Measurements from ENCODE around the gene SEPTIN2.
"Not testable (repeated sequence)": the region's sequence is repeated elsewhere in the genome, so short reads cannot be mapped to it uniquely, and the experiment has no call there.

SEPTIN2 gene

DNA sequence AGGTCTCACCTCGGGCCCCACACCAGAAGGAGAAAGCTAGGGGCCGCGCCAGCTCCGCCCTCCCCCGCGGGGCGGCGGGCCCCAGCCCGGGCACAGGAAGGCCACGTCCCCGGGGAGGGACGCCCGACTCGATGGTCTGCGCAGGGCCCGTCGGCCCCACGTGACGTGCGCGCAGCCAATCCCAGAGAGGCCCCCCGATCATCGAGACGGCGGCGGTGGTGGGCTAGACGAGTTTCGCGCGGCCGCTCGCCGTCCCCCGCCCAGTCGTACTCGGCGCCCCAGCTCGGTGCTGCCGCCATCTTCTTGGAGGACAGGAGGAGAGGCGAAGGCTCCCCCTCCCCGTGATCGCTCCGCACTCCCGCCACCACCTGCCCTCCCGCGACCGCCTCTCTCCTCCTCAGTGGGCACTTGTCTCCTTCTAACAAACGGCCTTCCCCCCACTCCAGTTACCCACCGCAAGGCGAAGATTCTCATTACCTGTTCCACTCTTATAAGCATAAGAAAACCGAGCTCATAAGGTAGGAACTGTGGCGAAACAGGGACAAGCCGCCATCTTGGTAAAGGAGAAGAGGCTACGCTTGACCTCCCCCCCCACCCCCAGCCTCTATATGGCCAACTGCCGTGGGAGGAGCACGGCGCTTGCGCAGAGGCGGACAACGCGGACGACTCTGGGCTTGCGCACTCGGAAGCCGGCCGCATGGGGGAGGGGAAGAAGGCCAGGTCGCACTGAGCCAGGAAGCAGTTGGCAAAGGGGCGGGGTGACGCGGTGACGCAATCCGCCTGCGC is 439 bp upstream of the SEPTIN2 start, which contains the start of gene HDLBP:
Gene HDLBP (minus strand): TSS at position 580 of the 786 bp plus-strand sequence. CDS start 48,803 bp downstream, outside the sequence.
- peak; percentile 94 to 99 (median 97) for DNase-seq

DNA sequence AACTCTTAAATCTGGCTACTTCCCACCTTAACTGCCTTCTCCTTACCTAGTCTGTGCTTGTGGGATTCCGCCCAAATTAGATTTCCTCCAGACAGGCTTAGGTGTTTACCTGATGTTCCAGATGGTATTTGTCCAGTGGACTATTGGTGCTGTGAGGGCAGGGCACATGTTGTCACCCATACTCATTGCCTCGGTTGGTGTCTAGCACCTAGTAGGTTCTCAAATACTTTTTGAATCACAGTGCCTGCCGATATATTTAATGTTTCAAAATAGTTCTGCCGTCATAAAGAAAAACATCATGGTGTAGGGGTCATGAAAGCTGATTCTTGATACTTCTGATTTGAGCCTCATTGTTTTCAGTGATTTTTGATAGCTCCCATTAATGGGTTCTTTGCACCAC is 1.1 kb downstream of the SEPTIN2 start:
- no peak for DNase-seq

DNA sequence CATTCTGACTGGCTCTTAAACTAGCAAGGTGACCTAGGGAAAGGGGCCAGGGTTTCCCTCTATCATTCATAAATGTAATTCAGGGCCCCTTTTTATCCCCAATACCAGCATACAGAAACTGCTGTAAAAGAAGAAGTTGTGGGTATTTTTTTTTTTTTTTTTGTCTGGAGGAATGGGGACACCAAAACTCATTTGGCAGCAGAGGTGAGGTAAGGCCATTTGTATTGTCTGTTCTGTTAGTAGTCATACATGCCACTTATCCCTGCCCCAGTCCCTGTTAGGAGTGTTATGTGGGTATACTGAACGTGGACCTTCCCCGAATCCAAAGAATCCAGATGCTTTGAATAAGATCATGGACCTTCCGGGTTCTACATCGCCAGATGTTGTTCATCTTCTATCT is 1.7 kb downstream of the SEPTIN2 start:
- DNase-seq = no peak

DNA sequence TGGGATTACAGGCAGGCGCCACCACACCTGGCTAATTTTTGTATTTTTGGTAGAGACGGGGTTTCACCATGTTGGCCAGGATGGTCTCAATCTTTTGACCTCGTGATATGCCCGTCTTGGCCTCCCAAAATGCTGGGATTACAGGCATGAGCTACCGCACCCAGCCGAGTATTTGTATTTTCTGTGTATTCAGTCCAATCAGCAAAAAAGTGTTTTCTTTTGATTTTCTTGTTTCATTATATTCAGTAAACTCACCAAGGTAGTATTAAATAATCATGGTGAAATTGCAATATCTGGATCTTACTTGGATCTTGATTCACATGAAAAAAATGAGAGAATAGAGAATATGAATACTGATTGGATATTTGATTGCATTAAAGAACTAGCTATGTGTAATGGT is 3.1 kb downstream of the SEPTIN2 start:
- not testable (repeated sequence) for DNase-seq

DNA sequence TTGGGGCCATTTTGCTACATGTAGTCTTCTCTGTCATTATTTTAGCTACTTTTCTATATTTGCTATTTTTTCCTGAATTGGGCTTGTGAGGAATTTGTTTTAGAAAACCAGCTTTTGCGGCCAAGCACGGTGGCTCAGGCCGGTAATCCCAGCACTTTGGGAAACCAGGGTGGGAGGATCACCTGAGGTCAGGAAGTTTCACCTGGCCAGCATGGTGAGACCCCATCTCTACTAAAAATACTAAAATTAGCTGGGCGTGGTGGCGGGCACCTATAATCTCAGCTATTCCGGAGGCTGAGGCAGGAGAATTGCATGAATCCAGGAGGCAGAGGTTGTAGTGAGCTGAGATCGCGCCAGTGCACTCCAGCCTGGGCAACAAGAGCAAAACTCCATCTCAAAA is 4.7 kb downstream of the SEPTIN2 start:
- DNase-seq = no peak

DNA sequence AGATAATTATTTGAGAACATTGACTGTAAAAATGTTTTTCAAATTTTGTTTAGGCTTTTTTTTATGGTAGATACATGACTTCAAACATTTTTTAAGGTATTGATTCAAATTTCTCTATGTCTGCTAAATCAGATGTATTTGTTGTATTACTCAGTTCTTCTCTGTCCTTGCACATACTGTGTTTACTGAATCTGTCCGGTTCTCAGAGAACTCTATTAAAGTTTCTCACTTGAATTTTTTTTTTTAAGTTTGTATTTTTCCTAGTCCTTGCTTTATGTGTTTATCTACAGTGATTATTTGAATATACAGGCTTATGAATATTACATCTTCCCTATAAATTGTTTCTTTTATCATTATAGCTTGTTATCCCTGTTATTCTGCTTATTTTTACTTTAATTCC is 5.3 kb downstream of the SEPTIN2 start:
- DNase-seq = no peak

DNA sequence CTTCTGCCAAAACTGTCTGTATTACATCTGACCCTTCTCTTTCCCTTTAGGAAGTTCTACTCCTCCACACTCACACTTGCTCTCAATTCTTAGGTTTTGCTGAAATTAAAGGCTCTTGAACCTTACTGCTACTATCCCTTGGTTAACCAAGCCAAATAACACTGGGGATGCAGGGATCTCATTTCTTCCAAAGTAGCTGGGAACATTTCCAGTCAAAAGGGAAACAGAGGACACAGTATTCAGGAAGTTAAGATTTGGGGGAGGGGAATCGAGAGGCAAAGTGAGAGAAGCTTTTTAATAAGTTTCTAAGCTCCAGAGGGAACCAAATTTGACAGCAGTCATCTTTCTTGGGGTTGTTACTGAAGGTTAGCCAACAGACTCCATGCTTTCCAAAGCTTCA is 6.2 kb downstream of the SEPTIN2 start:
- no peak for DNase-seq

DNA sequence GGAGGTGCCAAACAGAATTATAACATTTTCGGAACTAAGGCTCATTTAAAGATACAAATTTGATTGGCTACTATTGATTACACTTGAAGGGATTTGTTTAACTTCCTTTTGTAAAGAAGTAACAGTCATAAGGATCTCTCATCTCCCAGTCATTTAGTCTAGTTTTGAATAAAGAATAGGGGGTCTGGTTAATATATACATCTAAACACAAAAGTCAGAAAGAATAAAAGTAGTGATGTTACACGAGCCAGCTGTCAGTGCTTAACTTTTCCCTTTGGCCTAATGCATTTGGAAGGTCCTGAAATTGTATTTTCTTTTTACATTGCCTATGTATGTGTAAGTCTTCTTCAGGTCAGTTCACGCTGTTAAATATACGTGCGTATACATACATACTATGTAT is 8.1 kb downstream of the SEPTIN2 start:
- DNase-seq = no peak

DNA sequence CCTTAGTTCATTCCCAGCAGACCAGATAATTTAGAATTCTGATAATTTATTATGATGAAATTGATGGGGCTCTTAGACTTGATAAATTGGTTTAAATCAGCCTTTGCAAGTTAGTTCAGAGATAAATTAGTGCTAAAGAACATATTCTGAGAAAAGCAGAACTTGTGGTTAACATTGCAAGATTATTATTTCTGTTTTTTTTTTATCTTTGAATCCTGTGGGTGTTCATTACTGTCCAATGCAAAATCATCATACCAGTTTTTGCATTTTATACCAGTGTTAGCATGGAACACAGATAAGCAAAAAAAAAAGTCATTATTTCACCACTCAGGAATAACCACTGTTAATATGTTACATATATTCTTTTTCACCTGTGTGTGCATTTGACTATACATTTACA is 9.1 kb downstream of the SEPTIN2 start:
- no peak for DNase-seq

DNA sequence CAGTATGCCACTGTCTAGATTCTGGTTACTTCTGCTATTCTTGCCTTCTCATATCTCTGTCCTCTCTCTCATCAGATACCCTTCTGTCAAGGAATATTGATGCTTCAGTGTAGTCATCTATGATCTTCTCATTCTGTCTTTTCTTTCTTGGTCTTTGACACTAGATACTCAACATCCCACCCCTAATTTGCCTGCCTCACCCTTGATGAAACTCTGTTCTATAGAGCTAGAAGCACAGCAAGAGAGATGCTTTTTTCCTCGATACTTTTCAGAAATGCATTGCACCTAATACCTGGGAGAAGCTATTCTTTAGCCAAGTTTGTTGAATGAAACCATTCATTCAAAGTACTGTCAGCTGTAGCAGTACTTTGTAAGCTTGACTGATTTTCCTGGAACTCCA is 9.5 kb downstream of the SEPTIN2 start:
- no peak for DNase-seq

DNA sequence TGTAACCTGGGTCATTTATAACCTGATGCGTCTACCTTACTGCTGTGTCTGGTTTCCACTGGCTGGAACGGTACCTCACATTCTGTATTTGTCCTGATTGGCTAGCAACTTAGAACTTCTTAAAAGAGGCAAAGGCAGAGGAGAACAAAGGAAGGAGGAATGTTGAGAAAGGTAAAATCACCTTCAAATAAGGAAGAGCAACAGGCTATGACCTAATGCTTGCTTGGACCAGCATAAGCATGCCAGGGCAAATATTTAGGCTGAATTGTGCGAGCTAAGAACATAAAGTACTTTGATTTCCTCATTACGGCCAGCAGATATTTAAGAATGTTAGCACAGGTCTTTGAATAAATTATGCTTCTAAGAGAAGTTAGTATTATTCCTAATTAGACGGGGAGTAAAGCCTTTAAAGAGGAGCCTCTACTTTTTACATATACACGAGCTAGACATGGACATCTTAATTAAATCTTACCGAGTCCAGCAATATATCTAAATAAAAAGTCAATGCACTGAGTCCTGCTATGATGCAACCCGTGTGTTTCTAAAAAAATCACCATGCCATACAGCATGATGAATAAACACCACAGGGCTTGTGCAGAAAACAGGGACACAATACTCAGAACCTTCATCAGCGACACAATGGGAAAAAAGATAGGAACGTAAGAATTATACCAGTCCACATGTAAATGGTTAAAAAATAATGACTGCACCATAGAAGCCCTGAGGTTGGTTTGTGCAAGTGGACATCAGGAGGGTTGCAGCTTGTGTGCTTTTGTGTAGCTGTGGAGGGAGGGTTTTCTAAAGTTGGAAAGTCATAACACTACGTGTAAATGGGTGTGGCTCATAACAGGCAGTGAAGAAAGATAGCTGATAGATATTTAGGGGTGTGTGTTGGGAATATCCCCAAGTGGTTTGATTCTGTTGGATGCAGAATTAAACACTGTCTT is 14.2 kb downstream of the SEPTIN2 start:
- no peak for DNase-seq

DNA sequence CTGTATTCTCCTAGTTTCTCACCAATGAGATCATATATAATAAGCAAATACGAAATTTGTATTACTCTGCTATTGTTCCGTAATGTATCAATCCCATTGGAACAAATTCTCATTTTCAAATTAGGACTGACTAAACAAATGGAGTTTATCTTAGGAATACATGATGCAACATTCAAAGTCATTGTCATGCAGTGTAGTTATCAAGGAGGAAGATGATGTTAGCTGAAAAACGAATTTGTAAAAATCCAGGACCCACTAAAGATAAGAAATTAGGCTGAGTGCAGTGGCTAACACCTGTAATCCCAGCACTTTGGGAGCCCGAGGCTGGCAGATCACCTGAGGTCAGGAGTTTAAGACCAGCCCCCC is 14.9 kb downstream of the SEPTIN2 start:
- no peak for DNase-seq

DNA sequence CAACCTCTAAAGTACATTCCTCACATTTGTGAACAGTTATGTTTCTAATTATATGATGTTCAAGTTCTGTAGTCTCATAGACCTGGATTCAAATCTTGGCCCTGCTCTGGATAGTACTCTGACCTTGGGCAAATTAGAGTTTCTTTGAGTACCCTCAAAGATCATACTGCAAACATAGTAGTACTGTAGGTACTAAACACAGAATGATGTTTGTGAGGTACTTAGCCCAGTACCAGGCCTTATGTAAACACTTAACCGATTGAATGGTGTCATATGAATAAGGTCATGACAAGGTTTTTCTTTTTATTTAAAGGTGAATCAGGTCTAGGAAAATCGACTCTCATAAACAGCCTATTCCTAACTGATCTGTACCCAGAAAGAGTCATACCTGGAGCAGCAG is 19.1 kb downstream of the SEPTIN2 start:
- no peak for DNase-seq

DNA sequence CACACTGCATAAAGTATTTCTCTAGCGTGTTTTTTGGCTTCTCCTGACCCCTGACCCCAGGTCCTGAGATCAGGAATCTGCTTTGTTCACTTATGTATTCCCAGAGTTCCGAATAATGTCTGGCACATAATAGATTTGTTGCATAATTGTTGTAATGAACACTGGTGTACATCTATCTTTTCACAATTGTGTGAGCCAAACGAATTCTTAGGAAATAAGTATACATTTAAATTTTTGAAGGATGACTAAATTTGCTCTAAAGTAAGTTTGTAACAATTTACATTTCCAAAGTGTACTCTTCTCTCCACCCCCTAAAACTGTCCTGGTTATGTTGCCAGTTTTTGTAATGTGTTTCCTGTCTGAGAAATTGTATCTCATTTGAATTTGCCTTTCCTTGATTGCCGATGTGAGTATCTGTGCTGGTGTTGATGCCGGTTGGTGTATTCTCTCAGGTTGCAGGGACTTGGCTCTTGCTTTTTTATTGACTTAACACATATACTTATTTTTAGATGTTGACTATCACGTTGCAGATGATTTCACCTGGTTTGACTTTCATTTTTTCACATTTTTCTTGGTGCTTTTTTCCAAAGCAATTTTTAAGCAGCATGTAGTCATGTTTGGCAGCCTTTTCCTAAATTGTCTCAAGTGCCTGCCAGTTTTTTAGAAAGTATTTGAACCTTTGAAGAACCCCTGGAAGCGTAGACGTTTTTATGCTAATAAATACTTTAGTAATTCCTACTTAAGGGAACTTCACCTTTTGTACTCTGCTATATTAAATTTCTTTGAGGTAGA is 24.3 kb downstream of the SEPTIN2 start:
- DNase-seq = no peak

DNA sequence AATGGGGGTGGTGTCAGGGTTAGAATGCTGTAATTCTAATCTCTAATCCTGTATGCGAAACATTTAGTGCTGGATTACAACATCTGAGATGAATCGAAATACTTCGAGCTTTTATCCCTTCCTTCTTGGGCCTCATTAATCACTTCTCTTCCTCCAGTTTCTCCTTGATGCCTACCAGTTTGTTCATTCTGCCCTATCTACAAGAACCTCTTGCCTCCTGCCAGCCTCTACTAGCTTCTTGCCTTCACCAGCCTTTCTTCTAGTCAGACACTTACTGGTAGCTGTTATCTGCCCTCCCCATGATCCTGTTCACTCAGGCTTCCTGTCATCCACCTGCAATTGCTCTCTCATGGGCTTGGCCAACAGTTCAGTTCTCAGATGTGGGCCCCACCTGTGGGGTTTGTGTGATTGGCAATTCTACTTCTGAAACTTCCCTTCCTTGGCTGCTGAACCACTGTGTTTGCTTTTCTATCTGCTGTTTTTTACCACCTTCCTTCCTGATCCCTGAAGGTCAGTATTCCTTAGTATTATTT is 25.0 kb downstream of the SEPTIN2 start:
- DNase-seq = no peak

DNA sequence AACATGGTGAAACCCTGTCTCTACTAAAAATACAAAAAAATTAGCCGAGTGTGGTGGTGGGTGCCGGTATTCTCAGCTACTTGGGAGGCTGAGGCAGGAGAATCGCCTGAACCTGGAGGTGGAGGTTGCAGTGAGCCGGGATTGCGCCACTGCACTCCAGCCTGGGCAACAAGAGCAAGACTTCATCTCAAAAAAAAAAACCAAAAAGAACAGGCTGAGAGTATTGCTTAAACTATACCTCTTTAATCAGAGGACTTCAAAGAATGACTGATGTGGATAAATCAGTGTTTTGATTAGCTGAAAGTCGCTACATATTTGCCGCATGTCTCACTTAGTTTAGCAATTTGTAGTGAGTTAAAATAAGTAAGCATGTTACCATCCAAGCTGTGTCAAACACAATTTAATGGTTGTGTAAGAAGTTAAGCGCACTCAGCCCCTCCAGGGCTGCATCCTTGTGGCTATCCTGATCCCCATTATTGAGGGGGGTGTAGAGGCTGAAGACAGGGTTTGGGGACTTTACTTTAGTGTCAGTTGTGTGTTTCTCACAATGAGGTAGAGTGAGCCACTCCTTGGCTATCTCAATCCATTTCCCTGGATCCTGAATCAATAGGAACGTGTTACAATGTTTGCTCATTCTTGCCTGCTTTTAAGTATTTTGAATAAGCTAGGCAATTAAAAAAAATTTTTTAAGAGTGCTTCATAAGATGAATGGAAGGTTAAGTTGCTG is 29.4 kb downstream of the SEPTIN2 start:
- DNase-seq = no peak

DNA sequence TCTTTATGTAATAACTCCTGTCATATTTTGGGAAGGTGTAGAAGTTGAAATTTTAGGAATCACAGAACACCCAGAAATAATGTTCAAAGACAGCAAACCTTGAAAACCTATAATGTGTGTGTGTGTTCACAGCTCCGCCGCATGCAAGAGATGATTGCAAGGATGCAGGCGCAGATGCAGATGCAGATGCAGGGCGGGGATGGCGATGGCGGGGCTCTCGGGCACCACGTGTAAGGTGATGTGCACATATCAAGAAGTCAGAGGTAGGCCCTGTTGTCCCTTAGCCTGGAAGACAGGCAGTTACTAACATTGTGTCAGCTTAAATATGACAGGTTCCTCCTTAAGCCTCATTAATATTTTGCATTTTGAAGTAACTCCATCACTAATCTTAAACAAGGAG is 34.2 kb downstream of the SEPTIN2 start:
- no peak for DNase-seq

DNA sequence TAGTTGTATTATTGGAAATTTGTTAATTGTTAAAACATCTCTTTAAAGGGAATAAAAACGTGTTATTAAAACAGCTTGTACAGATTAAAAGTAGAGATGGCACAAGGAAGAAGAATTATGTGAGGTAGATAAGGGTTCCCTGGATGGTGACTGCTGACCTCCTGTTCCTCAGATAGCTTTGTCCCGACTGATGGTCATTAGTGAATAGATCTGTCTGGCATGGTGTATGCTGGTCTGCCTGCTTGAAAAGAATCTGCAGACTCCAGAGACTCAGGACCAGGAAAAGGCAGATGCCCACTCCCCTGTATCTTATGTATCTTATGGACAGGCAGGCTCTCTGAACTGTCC is 34.8 kb downstream of the SEPTIN2 start:
- DNase-seq = no peak

DNA sequence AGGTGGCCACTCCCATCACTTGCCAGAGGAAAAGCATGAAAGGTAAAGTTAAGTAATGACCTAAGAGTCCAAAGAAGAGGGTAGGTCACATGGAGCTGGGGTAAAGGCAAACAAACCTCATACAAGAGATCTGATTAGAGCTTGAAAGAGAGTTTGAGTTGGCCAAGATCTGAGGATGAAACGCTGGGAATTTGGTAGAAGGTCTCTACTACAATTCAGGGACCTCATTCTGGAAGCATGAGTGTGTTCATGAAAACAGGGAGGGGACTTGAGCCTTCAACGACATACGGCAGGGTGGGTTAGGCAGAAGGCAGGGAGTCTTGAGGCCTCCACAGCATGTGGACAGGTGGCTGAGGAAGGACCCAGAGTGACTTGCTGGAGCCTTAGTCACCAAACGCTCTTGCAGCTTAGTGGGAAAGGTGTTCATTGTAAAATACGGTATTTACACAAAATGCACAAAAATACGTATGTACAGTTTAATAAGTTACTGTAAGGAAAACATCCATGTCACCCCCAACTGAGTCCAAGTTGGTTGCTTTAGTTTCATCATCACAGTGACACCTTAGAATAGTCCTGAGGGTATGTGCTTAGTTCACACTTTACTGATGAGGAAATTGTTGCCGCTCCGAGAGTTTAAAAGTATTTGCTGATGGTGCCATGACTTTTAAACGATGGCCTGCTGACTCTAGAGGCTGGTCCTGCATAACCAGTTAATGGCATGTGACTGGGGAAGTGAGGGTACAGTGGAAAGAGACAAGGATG is 35.3 kb downstream of the SEPTIN2 start:
- no peak for DNase-seq

DNA sequence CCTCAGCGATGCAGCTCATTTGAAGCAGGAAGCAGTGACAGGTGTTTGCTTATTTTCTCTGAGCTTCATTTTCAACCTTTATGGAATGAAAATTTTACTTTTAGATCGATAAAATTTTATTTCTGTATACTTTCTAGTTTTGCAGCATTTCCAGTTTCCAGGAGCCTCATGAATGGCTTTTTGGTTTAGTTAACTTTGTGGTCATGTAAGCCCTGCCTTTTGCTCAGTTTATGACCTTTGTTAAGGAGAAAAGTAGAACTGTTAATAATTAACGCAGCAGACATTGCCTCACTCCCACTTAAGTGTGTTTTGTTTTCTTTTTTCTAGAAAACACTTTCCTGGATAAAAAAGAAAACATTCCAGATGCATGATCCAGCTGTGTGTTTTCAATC is 35.9 kb downstream of the SEPTIN2 start:
- no peak for DNase-seq

DNA sequence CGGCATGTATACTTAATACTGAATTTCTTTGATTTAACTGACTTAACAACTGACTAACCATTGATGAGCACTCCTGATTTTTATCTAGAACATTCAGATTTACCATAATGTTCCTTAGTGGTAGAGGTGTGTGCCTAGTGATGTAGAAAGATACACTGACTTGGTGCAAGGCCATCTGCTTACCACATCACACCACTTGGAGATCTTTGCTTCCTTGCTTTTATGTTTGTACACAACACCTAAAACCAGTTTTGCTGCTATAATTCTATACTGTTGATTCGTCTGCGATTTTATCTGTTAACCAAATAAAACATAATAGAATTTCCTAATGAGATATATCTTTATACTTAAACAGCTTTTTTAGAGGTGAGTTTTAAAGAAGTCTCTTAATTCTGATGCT is 36.5 kb downstream of the SEPTIN2 start:
- DNase-seq = no peak
